SK-N-SH treated with all-trans-retinoic acid at 6 μM for 48 hours (cell line): Measurements from ENCODE around the gene SLAIN1.

Experiments used
- ATAC-seq: fragments of 200-7000 bp; cut with Tn5 transposase; 3 replicates; pipeline ENCODE4 v1.9.1; 2020; ENCODE audit warnings: mild to moderate bottlenecking, moderate library complexity
- ARNTL ChIP-seq: fragments of 450-650 bp; formaldehyde crosslinking; IDR thresholded peaks from 2 replicates; pipeline ENCODE4 v1.5.0; 2020; ENCODE audit warnings: low read depth, mild to moderate bottlenecking, moderate library complexity, borderline replicate concordance
- BACH2 ChIP-seq: fragments of 250-450 bp; sonication (Bioruptor Pico); IDR thresholded peaks from 2 replicates; pipeline ENCODE4 v1.9.0; 2021; ENCODE audit warnings: mild to moderate bottlenecking, borderline replicate concordance
- ESRRG ChIP-seq: fragments of 250-450 bp; sonication (Bioruptor Pico); IDR thresholded peaks from 2 replicates; pipeline ENCODE4 v1.6.1; 2021; ENCODE audit warnings: mild to moderate bottlenecking
- ISL1 ChIP-seq: fragments of 250-450 bp; sonication (Bioruptor Pico); IDR thresholded peaks from 2 replicates; pipeline ENCODE4 v2.1.2; 2022; ENCODE audit warnings: mild to moderate bottlenecking, moderate library complexity
- OSR1 ChIP-seq: fragments of 250-450 bp; sonication (Bioruptor Pico); IDR thresholded peaks from 2 replicates; pipeline ENCODE4 v1.8.0; 2022; ENCODE audit warnings: moderate library complexity, mild to moderate bottlenecking, inconsistent platforms
- PPARA ChIP-seq: fragments of 250-450 bp; sonication (Bioruptor Pico); IDR thresholded peaks from 2 replicates; pipeline ENCODE4 v1.5.0; 2020; ENCODE audit warnings: mild to moderate bottlenecking, borderline replicate concordance
- RARB ChIP-seq: fragments of 250-450 bp; sonication (Bioruptor Pico); IDR thresholded peaks from 2 replicates; pipeline ENCODE4 v1.8.0; 2021; ENCODE audit warnings: mild to moderate bottlenecking, moderate library complexity
- SNAI2 ChIP-seq: fragments of 250-450 bp; sonication (Bioruptor Pico); IDR thresholded peaks from 2 replicates; pipeline ENCODE4 v1.5.0; 2020; ENCODE audit warnings: mild to moderate bottlenecking, moderate library complexity
- TCF4 ChIP-seq: fragments of 250-450 bp; sonication (Bioruptor Pico); IDR thresholded peaks from 2 replicates; pipeline ENCODE4 v1.8.0; 2021; ENCODE audit warnings: mild to moderate bottlenecking, moderate library complexity, borderline replicate concordance
- TOX ChIP-seq: fragments of 250-450 bp; sonication (Bioruptor Pico); IDR thresholded peaks from 2 replicates; pipeline ENCODE4 v1.8.0; 2021; ENCODE audit warnings: mild to moderate bottlenecking, moderate library complexity, borderline replicate concordance
- ZC3H10 ChIP-seq: fragments of 250-450 bp; sonication (Bioruptor Pico); IDR thresholded peaks from 2 replicates; pipeline ENCODE4 v1.5.1; 2021; ENCODE audit warnings: mild to moderate bottlenecking, moderate library complexity
- ZFP3 ChIP-seq: fragments of 250-450 bp; sonication (Bioruptor Pico); IDR thresholded peaks from 2 replicates; pipeline ENCODE4 v1.5.0; 2020; ENCODE audit warnings: mild to moderate bottlenecking, moderate library complexity
- ZFP30 ChIP-seq: fragments of 450-650 bp; formaldehyde crosslinking; IDR thresholded peaks from 2 replicates; pipeline ENCODE4 v1.5.0; 2022; ENCODE audit warnings: mild to moderate bottlenecking, moderate library complexity
- ZNF565 ChIP-seq: fragments of 450-650 bp; formaldehyde crosslinking; conservative IDR thresholded peaks from 2 replicates; pipeline ENCODE4 v1.5.0; 2020; ENCODE audit warnings: low read depth, mild to moderate bottlenecking, moderate library complexity
- ZNF70 ChIP-seq: fragments of 450-650 bp; formaldehyde crosslinking; IDR thresholded peaks from 2 replicates; pipeline ENCODE4 v1.5.0; 2020; ENCODE audit warnings: mild to moderate bottlenecking, moderate library complexity
- TF ChIP-seq, protein P1 (sequence below): fragments of 250-450 bp; sonication (Bioruptor Pico); IDR thresholded peaks from 2 replicates; pipeline ENCODE4 v1.8.0; 2020; ENCODE audit warnings: mild to moderate bottlenecking, moderate library complexity, borderline replicate concordance
- TF ChIP-seq, protein P2 (sequence below): fragments of 250-450 bp; sonication (Bioruptor Pico); IDR thresholded peaks from 2 replicates; pipeline ENCODE4 v1.8.0; 2021; ENCODE audit warnings: low read depth, mild to moderate bottlenecking, moderate library complexity, borderline replicate concordance
- TF ChIP-seq, protein P3 (sequence below): fragments of 250-450 bp; sonication (Bioruptor Pico); IDR thresholded peaks from 2 replicates; pipeline ENCODE4 v1.5.1; 2021; ENCODE audit warnings: mild to moderate bottlenecking, moderate library complexity
- TF ChIP-seq, protein P4 (sequence below): fragments of 250-450 bp; sonication (Bioruptor Pico); IDR thresholded peaks from 2 replicates; pipeline ENCODE4 v1.5.1; 2020; ENCODE audit warnings: low read depth, mild to moderate bottlenecking, moderate library complexity

The SLAIN1 gene

DNA sequence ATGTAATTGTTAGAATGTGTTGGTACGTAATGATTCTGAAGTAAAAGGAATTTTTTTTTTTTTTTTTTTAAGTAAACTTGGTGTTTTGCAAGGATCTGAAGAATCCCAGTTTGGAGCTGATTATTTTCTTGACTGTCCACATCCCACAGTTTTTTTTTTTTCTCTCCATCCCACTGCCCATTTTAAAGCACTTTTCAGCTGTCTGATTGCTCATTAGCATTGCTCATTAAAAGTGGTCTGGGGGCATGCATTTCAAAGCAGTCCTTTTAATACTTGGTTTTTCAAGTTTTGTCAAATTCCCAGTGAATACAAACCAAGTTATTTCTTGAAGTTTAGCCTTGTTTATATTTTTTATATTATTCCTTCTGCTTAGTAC, 44.1 kb downstream of the SLAIN1 start (continued):
- TF ChIP-seq, protein P1, sequence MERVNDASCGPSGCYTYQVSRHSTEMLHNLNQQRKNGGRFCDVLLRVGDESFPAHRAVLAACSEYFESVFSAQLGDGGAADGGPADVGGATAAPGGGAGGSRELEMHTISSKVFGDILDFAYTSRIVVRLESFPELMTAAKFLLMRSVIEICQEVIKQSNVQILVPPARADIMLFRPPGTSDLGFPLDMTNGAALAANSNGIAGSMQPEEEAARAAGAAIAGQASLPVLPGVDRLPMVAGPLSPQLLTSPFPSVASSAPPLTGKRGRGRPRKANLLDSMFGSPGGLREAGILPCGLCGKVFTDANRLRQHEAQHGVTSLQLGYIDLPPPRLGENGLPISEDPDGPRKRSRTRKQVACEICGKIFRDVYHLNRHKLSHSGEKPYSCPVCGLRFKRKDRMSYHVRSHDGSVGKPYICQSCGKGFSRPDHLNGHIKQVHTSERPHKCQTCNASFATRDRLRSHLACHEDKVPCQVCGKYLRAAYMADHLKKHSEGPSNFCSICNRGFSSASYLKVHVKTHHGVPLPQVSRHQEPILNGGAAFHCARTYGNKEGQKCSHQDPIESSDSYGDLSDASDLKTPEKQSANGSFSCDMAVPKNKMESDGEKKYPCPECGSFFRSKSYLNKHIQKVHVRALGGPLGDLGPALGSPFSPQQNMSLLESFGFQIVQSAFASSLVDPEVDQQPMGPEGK, result no peak
- TF ChIP-seq, protein P2, sequence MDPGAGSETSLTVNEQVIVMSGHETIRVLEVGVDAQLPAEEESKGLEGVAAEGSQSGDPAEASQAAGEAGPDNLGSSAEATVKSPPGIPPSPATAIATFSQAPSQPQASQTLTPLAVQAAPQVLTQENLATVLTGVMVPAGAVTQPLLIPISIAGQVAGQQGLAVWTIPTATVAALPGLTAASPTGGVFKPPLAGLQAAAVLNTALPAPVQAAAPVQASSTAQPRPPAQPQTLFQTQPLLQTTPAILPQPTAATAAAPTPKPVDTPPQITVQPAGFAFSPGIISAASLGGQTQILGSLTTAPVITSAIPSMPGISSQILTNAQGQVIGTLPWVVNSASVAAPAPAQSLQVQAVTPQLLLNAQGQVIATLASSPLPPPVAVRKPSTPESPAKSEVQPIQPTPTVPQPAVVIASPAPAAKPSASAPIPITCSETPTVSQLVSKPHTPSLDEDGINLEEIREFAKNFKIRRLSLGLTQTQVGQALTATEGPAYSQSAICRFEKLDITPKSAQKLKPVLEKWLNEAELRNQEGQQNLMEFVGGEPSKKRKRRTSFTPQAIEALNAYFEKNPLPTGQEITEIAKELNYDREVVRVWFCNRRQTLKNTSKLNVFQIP, result no peak
- no peak for TF ChIP-seq SNAI2 (CRISPR knock-in tag)
- TF ChIP-seq ESRRG (CRISPR knock-in tag), result no peak

DNA sequence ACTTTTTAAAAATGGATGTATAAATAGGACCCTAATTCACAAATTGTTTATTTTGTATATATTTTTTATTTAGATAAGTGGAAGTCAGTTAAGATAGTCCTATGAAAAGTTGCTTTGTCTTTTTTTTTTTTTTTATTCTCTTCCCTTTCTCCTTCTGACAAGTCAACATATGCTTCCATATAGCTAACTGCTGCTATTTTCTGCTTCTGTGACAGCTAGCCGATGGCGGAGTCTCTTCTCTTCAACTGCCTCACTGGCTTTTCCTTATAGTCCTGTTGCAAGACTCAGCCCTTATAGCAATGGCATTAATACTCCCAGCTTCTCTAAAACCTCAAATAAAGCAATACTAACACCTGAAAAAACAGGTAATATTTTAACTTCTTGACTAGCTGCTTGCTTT, 45.3 kb downstream of the SLAIN1 start:
- no peak for ATAC-seq
- TF ChIP-seq PPARA (CRISPR knock-in tag) (no peak), BACH2 (no peak), ZNF70 (no peak), ZFP3 (no peak), RARB (CRISPR knock-in tag) (no peak), ZFP30 (CRISPR knock-in tag) (no peak), TOX (CRISPR knock-in tag) (no peak), ISL1 (CRISPR knock-in tag) (no peak), ARNTL (no peak), TCF4 (CRISPR knock-in tag) (no peak), ZC3H10 (CRISPR knock-in tag) (no peak), OSR1 (CRISPR knock-in tag) (no peak), ZNF565 (CRISPR knock-in tag) (no peak)
- TF ChIP-seq, protein P2, result no peak
- TF ChIP-seq, protein P3, sequence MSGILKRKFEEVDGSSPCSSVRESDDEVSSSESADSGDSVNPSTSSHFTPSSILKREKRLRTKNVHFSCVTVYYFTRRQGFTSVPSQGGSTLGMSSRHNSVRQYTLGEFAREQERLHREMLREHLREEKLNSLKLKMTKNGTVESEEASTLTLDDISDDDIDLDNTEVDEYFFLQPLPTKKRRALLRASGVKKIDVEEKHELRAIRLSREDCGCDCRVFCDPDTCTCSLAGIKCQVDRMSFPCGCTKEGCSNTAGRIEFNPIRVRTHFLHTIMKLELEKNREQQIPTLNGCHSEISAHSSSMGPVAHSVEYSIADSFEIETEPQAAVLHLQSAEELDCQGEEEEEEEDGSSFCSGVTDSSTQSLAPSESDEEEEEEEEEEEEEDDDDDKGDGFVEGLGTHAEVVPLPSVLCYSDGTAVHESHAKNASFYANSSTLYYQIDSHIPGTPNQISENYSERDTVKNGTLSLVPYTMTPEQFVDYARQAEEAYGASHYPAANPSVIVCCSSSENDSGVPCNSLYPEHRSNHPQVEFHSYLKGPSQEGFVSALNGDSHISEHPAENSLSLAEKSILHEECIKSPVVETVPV, result no peak
- TF ChIP-seq, all 23 proteins: peak for 0

DNA sequence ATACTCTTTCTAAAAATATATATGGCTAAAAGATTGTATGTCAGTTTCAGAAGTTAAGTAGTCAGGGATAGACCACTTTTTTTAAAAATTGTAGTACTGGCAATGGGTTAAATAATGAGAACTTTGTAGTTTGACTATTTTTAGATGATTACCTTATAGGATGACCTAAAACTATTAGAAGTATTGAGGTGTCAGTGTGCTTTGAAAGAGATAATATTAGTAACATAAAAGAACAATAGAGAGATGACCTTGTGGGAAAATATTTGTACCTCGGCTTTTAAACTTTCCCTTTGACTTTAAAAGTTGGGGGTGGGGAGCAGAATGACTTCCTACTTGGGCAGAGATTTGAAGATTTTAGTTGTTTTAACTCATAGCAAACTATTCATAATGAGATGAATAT, 48.3 kb downstream of the SLAIN1 start:
- TF ChIP-seq OSR1 (CRISPR knock-in tag), result no peak
- TF ChIP-seq SNAI2 (CRISPR knock-in tag), result no peak
- TF ChIP-seq, protein P4, sequence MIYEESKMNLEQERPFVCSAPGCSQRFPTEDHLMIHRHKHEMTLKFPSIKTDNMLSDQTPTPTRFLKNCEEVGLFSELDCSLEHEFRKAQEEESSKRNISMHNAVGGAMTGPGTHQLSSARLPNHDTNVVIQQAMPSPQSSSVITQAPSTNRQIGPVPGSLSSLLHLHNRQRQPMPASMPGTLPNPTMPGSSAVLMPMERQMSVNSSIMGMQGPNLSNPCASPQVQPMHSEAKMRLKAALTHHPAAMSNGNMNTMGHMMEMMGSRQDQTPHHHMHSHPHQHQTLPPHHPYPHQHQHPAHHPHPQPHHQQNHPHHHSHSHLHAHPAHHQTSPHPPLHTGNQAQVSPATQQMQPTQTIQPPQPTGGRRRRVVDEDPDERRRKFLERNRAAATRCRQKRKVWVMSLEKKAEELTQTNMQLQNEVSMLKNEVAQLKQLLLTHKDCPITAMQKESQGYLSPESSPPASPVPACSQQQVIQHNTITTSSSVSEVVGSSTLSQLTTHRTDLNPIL (CRISPR knock-in tag), result no peak
- TF ChIP-seq TOX (CRISPR knock-in tag), result no peak
- TF ChIP-seq ZFP3, result no peak
- TF ChIP-seq, all 23 proteins: peak for 0
- no peak for ATAC-seq

DNA sequence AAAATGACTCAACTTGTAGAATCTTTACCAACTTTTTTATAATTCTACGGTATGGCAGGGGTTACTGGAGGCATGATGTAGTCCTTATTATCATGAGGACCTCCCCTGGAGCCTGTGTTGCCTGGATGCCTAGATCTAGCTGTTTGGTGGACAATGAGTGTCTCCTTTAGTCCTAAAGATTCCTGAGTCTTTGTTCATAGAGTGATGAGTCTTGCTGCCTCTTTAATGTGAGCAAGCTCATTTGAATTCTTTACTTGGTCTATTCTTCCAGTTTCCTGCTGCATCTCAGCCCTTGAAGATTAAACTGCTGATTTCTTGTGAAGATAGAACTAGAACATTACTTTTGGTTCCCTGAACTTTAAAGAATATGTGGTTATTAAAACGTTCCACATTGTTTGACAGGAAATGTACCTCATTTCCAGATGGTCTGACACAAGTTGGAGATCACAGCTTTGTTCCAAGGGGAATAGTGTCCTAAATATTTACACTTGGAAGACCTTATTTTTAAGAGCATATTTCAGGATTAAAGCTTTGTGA, 51.9 kb downstream of the SLAIN1 start:
- ATAC-seq, result no peak
- TF ChIP-seq ZNF70 (no peak), ZC3H10 (CRISPR knock-in tag) (no peak), ZFP3 (no peak), PPARA (CRISPR knock-in tag) (no peak), TCF4 (CRISPR knock-in tag) (no peak), ISL1 (CRISPR knock-in tag) (no peak), OSR1 (CRISPR knock-in tag) (no peak)
- TF ChIP-seq, all 23 proteins: peak for 0
